Kidney epithelial cell (primary cell): ENCODE results near the gene RSPO4. TPM values are rescaled to one million over a fixed set of nuclear protein-coding genes. Genes with fewer than 3 reads are reported as not detected.

Experiments
- DNase-seq: peaks from one replicate; pipeline ENCODE4 v3.0.0-alpha.2; 2010; ENCODE audit warnings: low read depth
- H3K27me3 ChIP-seq: 2 replicates; pipeline ENCODE4 v1.6.0; 2011; ENCODE audit warnings: low read length; ENCODE audit not compliant: control insufficient read depth, insufficient read depth
- H3K36me3 ChIP-seq: 2 replicates; pipeline ENCODE4 v1.5.1; 2011; ENCODE audit warnings: low read length; ENCODE audit not compliant: control insufficient read depth, insufficient read depth
- H3K4me3 ChIP-seq: 2 replicates; pipeline ENCODE4 v1.5.1; 2011; ENCODE audit warnings: low read depth, mild to moderate bottlenecking, control low read depth, low read length
- total RNA-seq: library from RNA; depleted of rRNA; stranded (reverse); fragments of >200 nt; gene quantifications from 2 replicates; pipeline ENCODE4 v1.2.3, GENCODE V29; 2015
- TF ChIP-seq, protein P1 (sequence below): IDR thresholded peaks from 2 replicates; pipeline ENCODE4 v1.5.1; 2011; ENCODE audit warnings: mild to moderate bottlenecking, moderate library complexity, low read length, control low read depth, inconsistent platforms; ENCODE audit not compliant: insufficient read depth, poor library complexity, severe bottlenecking

The RSPO4 gene
- total RNA-seq, 1 donor from 2014 or later = 3.3 TPM

- TF ChIP-seq, protein P1, sequence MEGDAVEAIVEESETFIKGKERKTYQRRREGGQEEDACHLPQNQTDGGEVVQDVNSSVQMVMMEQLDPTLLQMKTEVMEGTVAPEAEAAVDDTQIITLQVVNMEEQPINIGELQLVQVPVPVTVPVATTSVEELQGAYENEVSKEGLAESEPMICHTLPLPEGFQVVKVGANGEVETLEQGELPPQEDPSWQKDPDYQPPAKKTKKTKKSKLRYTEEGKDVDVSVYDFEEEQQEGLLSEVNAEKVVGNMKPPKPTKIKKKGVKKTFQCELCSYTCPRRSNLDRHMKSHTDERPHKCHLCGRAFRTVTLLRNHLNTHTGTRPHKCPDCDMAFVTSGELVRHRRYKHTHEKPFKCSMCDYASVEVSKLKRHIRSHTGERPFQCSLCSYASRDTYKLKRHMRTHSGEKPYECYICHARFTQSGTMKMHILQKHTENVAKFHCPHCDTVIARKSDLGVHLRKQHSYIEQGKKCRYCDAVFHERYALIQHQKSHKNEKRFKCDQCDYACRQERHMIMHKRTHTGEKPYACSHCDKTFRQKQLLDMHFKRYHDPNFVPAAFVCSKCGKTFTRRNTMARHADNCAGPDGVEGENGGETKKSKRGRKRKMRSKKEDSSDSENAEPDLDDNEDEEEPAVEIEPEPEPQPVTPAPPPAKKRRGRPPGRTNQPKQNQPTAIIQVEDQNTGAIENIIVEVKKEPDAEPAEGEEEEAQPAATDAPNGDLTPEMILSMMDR = no peak
- H3K27me3 ChIP-seq = peaks cover 7% of the 10 kb centered on the region
- no peaks in the 10 kb centered on the region for H3K36me3 ChIP-seq
- no peak overlapping the region for H3K4me3 ChIP-seq
- no peak for DNase-seq
These were observed 81.8 kb downstream of the RSPO4 start for GRCh38 chr20:920311-920710.

DNA sequence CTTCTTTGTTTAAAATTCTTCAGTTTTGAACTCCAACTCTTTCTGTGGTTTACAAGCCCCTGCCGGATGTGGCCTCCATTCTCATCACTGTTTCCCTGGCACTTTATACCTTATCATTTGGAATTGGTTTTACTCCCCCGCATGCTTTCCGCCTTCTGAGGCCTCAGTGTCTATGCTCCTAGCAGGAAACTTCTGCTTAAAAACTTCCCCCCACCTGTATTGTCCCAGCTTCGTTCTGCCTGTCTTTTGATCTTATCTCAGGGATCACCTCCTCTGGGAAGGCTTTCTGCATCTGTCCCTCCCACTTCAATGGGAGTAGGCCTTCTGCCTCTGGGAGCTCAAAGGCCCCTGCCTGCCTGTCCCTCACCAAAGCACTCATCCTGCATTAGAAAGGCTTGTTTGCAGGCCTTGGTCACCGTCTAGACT lies 82.6 kb downstream of the RSPO4 start:
- no peak for DNase-seq
- TF ChIP-seq, protein P1 = no peak
- Histone ChIP-seq H3K27me3 (peaks cover 7% of the 10 kb centered on the region), H3K4me3 (no peak overlapping the region), H3K36me3 (no peaks in the 10 kb centered on the region)

- no peaks in the 10 kb centered on the region for H3K36me3 ChIP-seq
- H3K27me3 ChIP-seq = peaks cover 9% of the 10 kb centered on the region
- DNase-seq = no peak
- TF ChIP-seq, protein P1 = no peak
- no peak overlapping the region for H3K4me3 ChIP-seq
These were observed 84.7 kb downstream of the RSPO4 start for GRCh38 chr20:917416-917815.

GRCh38 chr20:916825-917224 lies 85.3 kb downstream of the RSPO4 start:
- Histone ChIP-seq H3K36me3 (no peaks in the 10 kb centered on the region), H3K4me3 (no peak overlapping the region), H3K27me3 (peaks cover 14% of the 10 kb centered on the region)
- TF ChIP-seq, protein P1 = no peak
- no peak for DNase-seq

DNA sequence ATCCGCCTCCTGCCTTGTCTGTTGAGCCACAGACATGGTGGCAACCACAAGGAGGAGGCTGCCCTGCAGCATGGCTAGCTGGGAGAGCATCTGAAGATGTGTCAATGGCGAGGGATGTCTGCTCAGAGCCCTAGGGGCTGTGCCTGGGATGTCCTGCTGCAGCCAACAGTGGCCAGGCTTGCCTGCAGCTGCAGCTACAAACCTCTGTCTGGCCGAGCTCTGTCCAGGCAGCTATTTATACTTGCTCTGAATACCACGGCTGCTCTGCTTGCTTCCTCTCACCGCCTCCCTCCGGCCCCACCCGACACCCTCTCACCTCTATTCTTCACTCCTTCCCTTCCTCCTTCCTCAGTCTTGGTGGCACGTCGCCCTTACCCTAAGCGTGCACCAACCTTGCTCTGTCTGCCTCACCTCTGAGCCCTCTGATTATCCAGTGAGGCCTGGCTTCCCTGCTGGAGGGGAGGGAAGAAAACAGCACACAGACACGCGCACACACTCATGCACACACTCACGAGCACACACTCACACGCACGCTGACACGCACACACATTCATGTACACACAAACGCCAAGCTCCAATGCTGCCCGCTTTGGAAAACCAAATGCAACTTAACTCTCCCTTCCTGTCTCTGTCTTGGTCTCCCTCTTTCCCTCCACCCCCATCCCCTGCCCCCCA lies 85.8 kb downstream of the RSPO4 start, which contains the start of gene ANGPT4:
TSS of gene ANGPT4 (minus strand) at position 210 of the 675 bp plus-strand sequence. CDS start at position 90, 120 bp downstream.
- no peaks in the 10 kb centered on the region for H3K36me3 ChIP-seq
- no peak within 1 kb of the TSS for H3K4me3 ChIP-seq
- TF ChIP-seq, protein P1 = no peak
- peaks cover 15% of the 10 kb centered on the region for H3K27me3 ChIP-seq
- no peak for DNase-seq
